ENCODE measurements around the gene PRICKLE1. TPM values are rescaled to one million over a fixed set of nuclear protein-coding genes. Genes with fewer than 3 reads are reported as not detected.

PRICKLE1 gene
- total and polyA plus RNA-seq, 2 of the 13 experiments (the other 11 are each of a cell fraction or from before 2014, with no cell fraction given): not detected

DNA sequence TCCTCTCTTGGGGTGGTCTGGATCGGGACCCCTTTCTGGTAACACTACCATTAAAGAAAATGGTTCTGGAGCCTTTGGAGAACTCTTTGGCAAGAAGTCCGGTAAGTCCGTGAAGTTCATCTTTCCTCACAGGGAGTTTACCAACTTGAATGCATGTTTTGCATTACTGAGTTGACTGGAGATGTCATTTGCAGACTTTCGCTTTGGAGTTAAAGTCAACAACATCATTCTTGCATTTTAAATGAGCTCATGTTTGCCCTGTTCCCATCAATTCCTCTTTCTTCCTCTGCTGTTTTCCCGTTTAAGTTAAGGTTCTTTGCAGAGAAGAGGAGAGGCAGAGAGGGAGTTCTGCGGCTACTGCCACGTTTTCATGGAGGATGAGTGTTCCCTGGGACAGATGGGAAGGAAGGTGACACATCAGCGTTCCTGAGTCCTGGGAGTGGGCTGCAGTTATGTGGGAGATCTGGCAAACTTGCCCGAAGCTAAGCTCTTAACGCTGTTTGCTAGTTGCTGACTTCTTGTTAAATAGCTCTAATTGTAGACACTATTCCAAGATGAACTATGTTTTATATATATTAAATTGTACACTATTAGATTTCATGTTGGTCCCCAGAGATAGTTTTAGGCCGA is 18.8 kb upstream of the PRICKLE1 start (continued):
- TF ChIP-seq, protein P1, sequence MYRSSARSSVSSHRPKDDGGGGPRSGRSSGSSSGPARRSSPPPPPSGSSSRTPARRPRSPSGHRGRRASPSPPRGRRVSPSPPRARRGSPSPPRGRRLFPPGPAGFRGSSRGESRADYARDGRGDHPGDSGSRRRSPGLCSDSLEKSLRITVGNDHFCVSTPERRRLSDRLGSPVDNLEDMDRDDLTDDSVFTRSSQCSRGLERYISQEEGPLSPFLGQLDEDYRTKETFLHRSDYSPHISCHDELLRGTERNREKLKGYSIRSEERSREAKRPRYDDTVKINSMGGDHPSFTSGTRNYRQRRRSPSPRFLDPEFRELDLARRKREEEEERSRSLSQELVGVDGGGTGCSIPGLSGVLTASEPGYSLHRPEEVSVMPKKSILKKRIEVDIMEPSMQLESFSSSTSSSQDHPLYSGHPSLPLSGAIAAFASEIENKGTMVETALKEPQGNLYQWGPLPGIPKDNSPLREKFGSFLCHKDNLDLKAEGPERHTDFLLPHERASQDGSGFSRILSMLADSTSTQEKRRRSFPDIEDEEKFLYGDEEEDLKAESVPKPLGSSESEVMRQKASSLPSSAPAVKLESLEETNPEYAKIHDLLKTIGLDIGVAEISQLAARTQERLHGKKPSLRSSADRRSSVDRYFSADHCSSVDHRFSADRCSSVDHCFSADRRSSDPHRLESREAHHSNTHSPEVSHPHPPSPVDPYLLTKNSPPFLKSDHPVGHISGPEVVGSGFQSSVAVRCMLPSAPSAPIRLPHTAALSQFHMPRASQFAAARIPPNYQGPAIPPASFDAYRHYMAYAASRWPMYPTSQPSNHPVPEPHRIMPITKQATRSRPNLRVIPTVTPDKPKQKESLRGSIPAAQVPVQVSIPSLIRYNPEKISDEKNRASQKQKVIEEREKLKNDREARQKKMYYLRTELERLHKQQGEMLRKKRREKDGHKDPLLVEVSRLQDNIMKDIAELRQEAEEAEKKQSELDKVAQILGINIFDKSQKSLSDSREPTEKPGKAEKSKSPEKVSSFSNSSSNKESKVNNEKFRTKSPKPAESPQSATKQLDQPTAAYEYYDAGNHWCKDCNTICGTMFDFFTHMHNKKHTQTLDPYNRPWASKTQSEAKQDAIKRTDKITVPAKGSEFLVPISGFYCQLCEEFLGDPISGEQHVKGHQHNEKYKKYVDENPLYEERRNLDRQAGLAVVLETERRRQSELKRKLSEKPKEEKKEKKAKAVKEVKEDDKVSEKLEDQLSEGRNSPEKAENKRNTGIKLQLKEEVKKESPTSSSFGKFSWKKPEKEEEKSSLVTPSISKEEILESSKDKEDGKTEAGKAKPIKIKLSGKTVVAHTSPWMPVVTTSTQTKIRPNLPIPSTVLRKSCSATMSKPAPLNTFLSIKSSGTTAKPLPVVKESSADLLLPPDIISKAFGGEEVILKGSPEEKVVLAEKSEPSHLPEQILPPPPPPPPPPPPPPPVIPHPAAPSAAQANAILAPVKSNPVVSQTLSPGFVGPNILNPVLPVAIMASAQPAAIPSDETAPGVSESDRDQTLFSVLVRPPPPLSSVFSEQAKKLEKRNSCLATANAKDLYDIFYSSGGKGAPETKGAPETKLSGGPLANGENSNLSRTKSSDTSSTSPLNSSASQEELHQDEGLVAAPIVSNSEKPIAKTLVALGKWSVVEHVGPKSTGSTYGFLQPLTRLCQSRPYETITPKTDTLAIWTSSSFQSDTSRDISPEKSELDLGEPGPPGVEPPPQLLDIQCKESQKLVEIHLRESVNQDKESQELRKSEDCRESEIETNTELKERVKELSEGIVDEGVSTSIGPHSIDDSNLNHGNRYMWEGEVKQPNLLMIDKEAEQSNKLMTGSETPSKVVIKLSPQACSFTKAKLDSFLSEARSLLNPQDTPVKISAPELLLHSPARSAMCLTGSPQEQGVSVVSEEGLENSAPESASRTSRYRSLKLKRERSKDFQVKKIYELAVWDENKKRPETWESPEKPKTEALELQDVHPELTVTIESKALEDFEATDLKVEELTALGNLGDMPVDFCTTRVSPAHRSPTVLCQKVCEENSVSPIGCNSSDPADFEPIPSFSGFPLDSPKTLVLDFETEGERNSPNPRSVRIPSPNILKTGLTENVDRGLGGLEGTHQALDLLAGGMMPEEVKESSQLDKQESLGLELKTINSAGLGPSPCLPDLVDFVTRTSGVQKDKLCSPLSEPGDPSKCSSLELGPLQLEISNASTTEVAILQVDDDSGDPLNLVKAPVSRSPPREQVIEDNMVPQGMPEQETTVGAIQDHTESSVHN (CRISPR knock-in tag; IDR thresholded peaks at IDR 0.05): no peak
- TF ChIP-seq RARA (CRISPR knock-in tag; IDR thresholded peaks at IDR 0.05) (no peak), ZNF614 (CRISPR knock-in tag; IDR thresholded peaks at IDR 0.05; ENCODE audit: borderline replicate concordance) (no peak), TARDBP (CRISPR knock-in tag; IDR thresholded peaks at IDR 0.05) (no peak)
- TF ChIP-seq, protein P2, sequence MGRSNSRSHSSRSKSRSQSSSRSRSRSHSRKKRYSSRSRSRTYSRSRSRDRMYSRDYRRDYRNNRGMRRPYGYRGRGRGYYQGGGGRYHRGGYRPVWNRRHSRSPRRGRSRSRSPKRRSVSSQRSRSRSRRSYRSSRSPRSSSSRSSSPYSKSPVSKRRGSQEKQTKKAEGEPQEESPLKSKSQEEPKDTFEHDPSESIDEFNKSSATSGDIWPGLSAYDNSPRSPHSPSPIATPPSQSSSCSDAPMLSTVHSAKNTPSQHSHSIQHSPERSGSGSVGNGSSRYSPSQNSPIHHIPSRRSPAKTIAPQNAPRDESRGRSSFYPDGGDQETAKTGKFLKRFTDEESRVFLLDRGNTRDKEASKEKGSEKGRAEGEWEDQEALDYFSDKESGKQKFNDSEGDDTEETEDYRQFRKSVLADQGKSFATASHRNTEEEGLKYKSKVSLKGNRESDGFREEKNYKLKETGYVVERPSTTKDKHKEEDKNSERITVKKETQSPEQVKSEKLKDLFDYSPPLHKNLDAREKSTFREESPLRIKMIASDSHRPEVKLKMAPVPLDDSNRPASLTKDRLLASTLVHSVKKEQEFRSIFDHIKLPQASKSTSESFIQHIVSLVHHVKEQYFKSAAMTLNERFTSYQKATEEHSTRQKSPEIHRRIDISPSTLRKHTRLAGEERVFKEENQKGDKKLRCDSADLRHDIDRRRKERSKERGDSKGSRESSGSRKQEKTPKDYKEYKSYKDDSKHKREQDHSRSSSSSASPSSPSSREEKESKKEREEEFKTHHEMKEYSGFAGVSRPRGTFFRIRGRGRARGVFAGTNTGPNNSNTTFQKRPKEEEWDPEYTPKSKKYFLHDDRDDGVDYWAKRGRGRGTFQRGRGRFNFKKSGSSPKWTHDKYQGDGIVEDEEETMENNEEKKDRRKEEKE (IDR thresholded peaks at IDR 0.05): no peak
